GM12801 (cell line): ENCODE measurements around the gene AIMP1.

Experiments
- TF ChIP-seq, protein P1 (sequence below): IDR thresholded peaks from one replicate; pipeline ENCODE4 v1.5.1; 2011; ENCODE audit warnings: control low read depth; ENCODE audit not compliant: insufficient read length; ENCODE audit errors: extremely low read depth

Gene AIMP1

GRCh38 chr4:106312997-106313522 is 3.3 kb upstream of the AIMP1 start:
- TF ChIP-seq, protein P1, sequence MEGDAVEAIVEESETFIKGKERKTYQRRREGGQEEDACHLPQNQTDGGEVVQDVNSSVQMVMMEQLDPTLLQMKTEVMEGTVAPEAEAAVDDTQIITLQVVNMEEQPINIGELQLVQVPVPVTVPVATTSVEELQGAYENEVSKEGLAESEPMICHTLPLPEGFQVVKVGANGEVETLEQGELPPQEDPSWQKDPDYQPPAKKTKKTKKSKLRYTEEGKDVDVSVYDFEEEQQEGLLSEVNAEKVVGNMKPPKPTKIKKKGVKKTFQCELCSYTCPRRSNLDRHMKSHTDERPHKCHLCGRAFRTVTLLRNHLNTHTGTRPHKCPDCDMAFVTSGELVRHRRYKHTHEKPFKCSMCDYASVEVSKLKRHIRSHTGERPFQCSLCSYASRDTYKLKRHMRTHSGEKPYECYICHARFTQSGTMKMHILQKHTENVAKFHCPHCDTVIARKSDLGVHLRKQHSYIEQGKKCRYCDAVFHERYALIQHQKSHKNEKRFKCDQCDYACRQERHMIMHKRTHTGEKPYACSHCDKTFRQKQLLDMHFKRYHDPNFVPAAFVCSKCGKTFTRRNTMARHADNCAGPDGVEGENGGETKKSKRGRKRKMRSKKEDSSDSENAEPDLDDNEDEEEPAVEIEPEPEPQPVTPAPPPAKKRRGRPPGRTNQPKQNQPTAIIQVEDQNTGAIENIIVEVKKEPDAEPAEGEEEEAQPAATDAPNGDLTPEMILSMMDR = no peak

DNA sequence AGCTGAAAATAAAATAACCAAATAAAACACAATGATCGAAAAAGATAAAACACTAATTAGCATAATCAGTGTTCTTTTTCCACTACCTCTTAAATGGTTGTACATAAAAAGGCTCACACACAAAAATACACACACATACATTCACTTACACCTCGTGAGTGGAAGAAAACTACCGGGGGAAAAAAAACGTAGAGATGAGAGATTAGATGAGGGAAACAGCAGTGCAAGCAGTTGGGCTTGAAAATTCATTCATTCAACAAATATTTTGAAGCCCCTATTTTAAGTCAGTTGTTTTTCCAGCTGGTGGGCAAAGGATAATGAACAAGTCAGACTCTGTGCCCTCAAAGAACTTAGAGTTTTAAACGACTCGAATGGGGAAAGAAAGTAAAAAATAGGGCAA is 1.4 kb upstream of the AIMP1 start:
- TF ChIP-seq, protein P1 = no peak

DNA sequence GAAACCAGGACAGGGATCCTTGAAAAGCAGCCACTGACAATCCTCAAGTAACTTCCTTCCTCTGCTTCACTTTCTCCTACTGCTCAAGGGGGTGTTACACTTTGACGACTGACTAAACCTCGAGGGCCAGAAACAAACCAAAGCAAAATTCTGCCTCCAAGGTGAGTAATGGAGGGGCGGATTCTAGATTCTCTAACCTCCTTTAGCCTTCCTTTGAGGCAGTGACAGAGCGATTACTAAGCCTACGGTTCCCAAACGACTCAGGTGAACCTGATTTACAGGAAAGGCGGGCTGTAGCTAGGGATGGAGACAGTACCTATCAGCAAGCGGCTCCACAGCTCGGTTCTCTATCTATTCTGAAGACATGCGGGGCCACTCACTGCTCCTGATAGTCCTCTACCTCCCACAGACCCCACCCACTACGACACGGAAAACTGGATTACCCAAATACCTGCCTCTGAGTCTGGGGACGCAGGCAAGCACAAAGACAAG is 828 bp upstream of the AIMP1 start:
- TF ChIP-seq, protein P1 = no peak

- TF ChIP-seq, protein P1 = no peak
Observed at GRCh38 chr4:106316773-106317409, 541 bp downstream of the AIMP1 start.

DNA sequence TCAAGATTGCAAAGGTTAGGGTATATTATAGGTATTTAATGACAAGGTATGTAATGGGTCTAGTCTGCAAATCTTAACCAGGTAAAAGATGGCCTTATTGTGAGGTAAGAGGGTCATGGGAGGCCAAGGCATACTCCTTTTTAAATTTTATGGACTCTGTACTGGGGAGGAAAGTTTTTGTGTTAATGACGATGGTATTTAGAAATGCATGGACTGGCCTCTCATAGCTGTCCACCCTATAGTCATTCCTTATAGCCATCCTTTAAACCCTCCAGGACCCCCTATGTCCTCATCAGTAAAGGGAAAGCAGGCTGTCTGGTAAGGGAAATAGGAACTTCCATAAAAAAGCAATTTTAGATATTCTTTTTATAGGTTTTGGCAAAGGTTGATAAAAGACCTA is 1.5 kb downstream of the AIMP1 start:
- TF ChIP-seq, protein P1 = no peak

- TF ChIP-seq, protein P1 = no peak
Observed at GRCh38 chr4:106318511-106318910, 2.2 kb downstream of the AIMP1 start.

DNA sequence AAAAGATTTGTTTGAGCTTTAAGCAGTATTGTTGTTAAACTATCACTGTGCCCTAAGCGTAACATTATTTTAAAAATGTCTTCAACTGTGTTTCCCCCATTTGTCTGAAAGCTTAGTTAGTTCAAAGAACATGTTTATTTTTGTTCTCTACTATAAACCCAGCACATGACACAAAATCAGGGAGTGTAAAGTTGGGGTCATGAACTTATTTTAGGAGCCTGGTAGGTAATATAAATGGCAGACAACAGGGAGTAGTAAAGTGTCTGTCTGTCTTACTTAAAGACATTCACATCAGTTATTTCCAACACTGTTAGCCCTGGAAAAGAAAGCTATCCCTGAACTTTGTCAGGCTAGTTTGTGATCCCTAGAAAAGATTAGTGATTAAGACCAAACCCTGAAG is 3.9 kb downstream of the AIMP1 start:
- TF ChIP-seq, protein P1 = no peak
